PC-9 (cell line): ENCODE measurements around the gene TLR7. TPM values are rescaled to one million over a fixed set of nuclear protein-coding genes. Genes with fewer than 3 reads are reported as not detected.

Experiments
- BruUV-seq: library from RNA; stranded (reverse); fragments of 400-500 nt; replicated peaks from 2 replicates; lab custom pipeline; 2021; lab: Mats Ljungman, UMichigan
- CTCF ChIA-PET: fragments of 300-600 bp; sonication (Branson Sonifier 250); formaldehyde crosslinking; loops from one replicate; lab custom pipeline; 2022; ENCODE audit warnings: antibody characterized with exemption; lab: Charles Lee
- POLR2A ChIA-PET: fragments of 300-600 bp; sonication (Branson Sonifier 250); formaldehyde crosslinking; loops from one replicate; lab custom pipeline; 2022; ENCODE audit warnings: antibody characterized with exemption; ENCODE audit not compliant: unreplicated experiment; lab: Charles Lee
- DNase-seq, 2 experiments: peaks; one replicate each; pipeline versions ENCODE4 v3.0.0 to v3.0.0-alpha.2; 2015 to 2022; ENCODE audit warnings: mixed read lengths in 1 of 2
- H2AFZ ChIP-seq: fragments of 200-600 bp; sonication (generic); 2 replicates; pipeline ENCODE4 v1.8.1; 2017; ENCODE audit warnings: antibody characterized with exemption
- H3F3A ChIP-seq: fragments of 200-600 bp; sonication (generic); 2 replicates; pipeline ENCODE4 v1.8.1; 2017; ENCODE audit warnings: antibody characterized with exemption, mild to moderate bottlenecking, low read depth; ENCODE audit not compliant: insufficient read depth
- H3K27ac ChIP-seq: fragments of 200-600 bp; sonication (generic); 2 replicates; pipeline ENCODE4 v1.6.1; 2016; ENCODE audit warnings: mixed run types
- H3K27me3 ChIP-seq: fragments of 200-600 bp; sonication (generic); 2 replicates; pipeline ENCODE4 v1.6.1; 2016; ENCODE audit warnings: low read depth, mixed run types; ENCODE audit not compliant: insufficient read depth
- H3K36me3 ChIP-seq: fragments of 200-600 bp; sonication (generic); 2 replicates; pipeline ENCODE4 v1.6.1; 2016; ENCODE audit warnings: low read depth, mixed run types
- H3K4me1 ChIP-seq: fragments of 200-600 bp; sonication (generic); replicated peaks from 2 replicates; pipeline ENCODE4 v1.6.1; 2016; ENCODE audit warnings: mixed run types; ENCODE audit not compliant: insufficient read depth
- H3K4me2 ChIP-seq: fragments of 200-600 bp; sonication (generic); 2 replicates; pipeline ENCODE4 v1.6.1; 2017; ENCODE audit warnings: mixed run types
- H3K4me3 ChIP-seq: fragments of 200-600 bp; sonication (generic); 2 replicates; pipeline ENCODE4 v1.6.1; 2016; ENCODE audit warnings: mixed run types
- H3K79me2 ChIP-seq: fragments of 200-600 bp; sonication (generic); 2 replicates; pipeline ENCODE4 v1.6.1; 2017; ENCODE audit warnings: low read depth, mixed run types
- H3K9me2 ChIP-seq: fragments of 200-600 bp; sonication (generic); 2 replicates; pipeline ENCODE4 v1.8.1; 2017; ENCODE audit warnings: mild to moderate bottlenecking; ENCODE audit not compliant: insufficient read depth
- H3K9me3 ChIP-seq: fragments of 200-600 bp; sonication (generic); 2 replicates; pipeline ENCODE4 v1.8.1; 2016; ENCODE audit warnings: low read depth; ENCODE audit not compliant: insufficient read depth
- H4K20me1 ChIP-seq: fragments of 200-600 bp; sonication (generic); 2 replicates; pipeline ENCODE4 v1.8.1; 2017; ENCODE audit not compliant: insufficient read depth
- CTCF ChIP-seq: fragments of 200-600 bp; sonication (generic); conservative IDR thresholded peaks from 2 replicates; pipeline ENCODE4 v1.6.1; 2017; ENCODE audit warnings: mixed run types, antibody characterized with exemption, mild to moderate bottlenecking, moderate library complexity
- EZH2 ChIP-seq: fragments of 200-600 bp; sonication (generic); IDR thresholded peaks from 2 replicates; pipeline ENCODE4 v1.8.0; 2017; ENCODE audit warnings: antibody characterized with exemption, low read depth
- intact Hi-C: fragments of 100-400 bp; cut with micrococcal nuclease; formaldehyde crosslinking; loops from one replicate; pipeline ENCODE4 v1.10.0; 2022; ENCODE audit not compliant: unreplicated experiment
- total RNA-seq: library from RNA; stranded (reverse); gene quantifications from 2 replicates; pipeline ENCODE4 v1.2.3, GENCODE V29; 2021

Gene TLR7
- total RNA-seq, 1 experiment from 2014 or later: not detected

DNA sequence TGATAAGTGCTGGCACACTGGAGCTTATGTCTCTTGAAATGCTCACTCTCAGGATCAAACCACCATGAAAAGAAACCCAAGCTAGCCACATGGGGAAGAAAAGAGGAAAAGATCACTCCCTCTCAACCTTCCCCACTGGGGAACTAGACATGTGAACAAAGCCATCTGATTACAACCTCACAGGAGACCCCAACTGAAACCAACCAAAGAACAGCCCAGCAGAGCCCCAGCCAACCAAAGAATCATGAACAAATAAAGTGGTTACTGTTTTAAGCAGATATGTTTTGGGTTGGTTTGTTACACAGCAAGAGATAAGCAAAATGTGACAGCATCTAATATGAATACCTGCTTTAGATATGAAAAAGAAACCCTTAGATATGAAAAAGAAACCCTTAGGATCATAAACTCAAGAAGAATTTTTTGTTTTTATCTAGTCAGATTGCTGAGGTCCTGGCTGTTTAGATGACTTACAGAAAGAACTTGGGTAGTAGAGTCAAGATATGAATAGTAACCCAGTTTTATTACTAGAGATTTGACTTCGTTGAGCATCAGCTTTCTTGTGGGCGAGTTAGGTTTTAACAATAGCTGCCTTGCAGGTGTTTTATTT lies 23.7 kb upstream of the TLR7 start:
- intact Hi-C loops: no loop called here
- POLR2A ChIA-PET: no interaction called here
- Histone ChIP-seq H3K36me3 (no peaks in the 10 kb centered on the region), H3K4me1 (no peaks in the 10 kb centered on the region), H3K9me3 (no peaks in the 10 kb centered on the region), H2AFZ (no peak overlapping the region), H3K27ac (no peak overlapping the region), H3F3A (no peaks in the 10 kb centered on the region), H3K4me2 (no peak overlapping the region), H3K4me3 (no peak overlapping the region), H3K9me2 (no peaks in the 10 kb centered on the region), H4K20me1 (no peaks in the 10 kb centered on the region), H3K27me3 (no peaks in the 10 kb centered on the region), H3K79me2 (no peaks in the 10 kb centered on the region)
- no TSS peak for BruUV-seq
- CTCF ChIA-PET: no interaction called here
- DNase-seq: no peak
- TF ChIP-seq CTCF: no peak
- no peak for TF ChIP-seq EZH2

DNA sequence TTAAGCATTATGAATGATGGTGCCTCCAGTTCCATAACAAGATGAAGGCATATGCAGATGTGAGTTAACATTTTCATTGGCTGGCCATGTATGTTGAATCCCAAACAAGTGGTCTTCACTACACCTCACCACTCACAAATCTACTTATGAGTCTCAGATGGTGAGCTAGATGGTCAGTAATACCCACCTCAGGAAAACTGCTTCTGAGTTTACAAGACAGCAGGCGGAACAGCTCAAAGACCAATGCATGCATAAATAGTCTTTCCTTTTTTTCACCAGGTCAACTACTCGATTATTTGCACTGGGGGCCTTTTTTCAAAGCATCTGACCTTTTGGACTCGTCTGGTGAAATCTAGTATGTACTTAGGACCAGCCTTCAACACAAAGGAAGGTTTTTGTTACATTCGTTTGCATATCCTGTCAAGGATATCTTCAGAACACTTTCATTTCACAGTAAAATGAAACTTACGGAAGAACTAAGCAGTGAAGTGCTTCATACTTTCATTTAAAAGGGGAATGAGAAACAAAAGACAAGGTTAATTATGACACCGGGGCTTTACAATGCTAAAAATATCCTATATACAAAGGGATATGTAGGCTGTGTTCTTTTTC lies 23.1 kb upstream of the TLR7 start:
- H3K9me3 ChIP-seq: no peaks in the 10 kb centered on the region
- BruUV-seq: no TSS peak
- no peaks in the 10 kb centered on the region for H3K36me3 ChIP-seq
- intact Hi-C loops: no loop called here
- ChIA-PET CTCF (no interaction called here), POLR2A (no interaction called here)
- no peaks in the 10 kb centered on the region for H3K9me2 ChIP-seq
- H3K4me3 ChIP-seq: no peak overlapping the region
- DNase-seq: no peak
- H3K27ac ChIP-seq: no peak overlapping the region
- H3K27me3 ChIP-seq: no peaks in the 10 kb centered on the region
- H2AFZ ChIP-seq: no peak overlapping the region
- H4K20me1 ChIP-seq: no peaks in the 10 kb centered on the region
- H3K4me2 ChIP-seq: no peak overlapping the region
- no peaks in the 10 kb centered on the region for H3F3A ChIP-seq
- H3K4me1 ChIP-seq: no peaks in the 10 kb centered on the region
- no peaks in the 10 kb centered on the region for H3K79me2 ChIP-seq
- TF ChIP-seq EZH2 (no peak), CTCF (no peak)

DNA sequence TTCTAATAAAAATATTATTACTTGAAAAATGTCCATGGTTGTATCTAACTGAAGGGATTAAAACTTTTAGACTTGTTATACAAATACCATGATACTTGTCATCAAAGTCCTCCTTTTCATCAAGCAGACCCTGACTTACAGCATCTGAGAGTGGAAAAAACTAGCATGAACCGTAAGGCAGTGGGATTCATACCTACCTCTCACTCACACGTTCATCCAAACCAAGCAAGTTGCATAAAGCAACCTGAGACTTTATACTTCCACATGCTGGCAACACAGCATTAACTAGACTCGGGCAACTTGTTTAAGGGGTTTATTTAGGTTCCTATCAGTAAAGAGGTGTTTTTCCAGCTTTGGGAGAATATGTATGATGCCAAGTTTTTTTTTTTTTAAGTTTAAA lies 22.6 kb upstream of the TLR7 start:
- CTCF ChIA-PET: no interaction called here
- Histone ChIP-seq H3K9me2 (no peaks in the 10 kb centered on the region), H2AFZ (no peak overlapping the region), H3K27ac (no peak overlapping the region), H3F3A (no peaks in the 10 kb centered on the region), H3K36me3 (no peaks in the 10 kb centered on the region), H3K4me2 (no peak overlapping the region), H3K4me3 (no peak overlapping the region), H3K9me3 (no peaks in the 10 kb centered on the region), H3K79me2 (no peaks in the 10 kb centered on the region), H3K4me1 (no peaks in the 10 kb centered on the region), H4K20me1 (no peaks in the 10 kb centered on the region), H3K27me3 (no peaks in the 10 kb centered on the region)
- no TSS peak for BruUV-seq
- DNase-seq: no peak
- TF ChIP-seq EZH2 (no peak), CTCF (no peak)
- intact Hi-C loops: no loop called here
- POLR2A ChIA-PET: no interaction called here
